Islet of Langerhans (tissue), 1 donor: Measurements from ENCODE around the gene PRR29.
"Not testable (repeated sequence)": the region's sequence is repeated elsewhere in the genome, so short reads cannot be mapped to it uniquely, and the experiment has no call there.

Experiments
- FAIRE-seq: peaks from one replicate; lab custom pipeline; 2011; peaks lifted over from hg19 to GRCh38; lab: Jason Lieb, UNC

The PRR29 gene

GRCh38 chr17:64015447-64015846 lies 17.3 kb downstream of the PRR29 start:
- no peak for FAIRE-seq

DNA sequence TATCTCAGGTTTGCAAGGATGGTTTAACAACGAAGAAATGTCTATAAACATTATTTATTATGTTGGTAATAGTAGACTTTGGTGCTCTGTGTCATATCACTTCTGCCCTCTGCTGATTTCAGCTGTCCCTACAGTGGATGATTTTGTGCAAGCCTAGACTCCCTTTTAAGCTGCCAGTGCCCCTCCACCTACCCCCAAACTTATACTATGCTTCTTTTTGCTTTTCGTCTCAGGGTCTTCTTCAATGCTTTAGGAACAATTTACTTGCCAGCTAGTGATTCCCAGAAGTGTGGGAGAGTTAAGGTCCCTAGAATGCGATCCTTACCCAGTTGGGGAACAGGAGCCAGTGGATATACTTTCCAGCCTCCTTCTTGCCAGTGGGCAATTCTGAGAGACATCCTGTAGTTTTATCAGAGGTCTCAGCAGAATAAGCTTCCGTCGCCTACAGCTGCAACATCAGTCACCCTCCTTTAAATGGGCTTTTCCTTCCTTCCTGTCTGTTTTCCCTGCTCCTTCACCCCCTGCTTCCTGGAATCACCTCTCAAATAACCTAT lies 18.2 kb downstream of the PRR29 start:
- FAIRE-seq: no peak

GRCh38 chr17:64016974-64017373 lies 18.8 kb downstream of the PRR29 start:
- FAIRE-seq: no peak

GRCh38 chr17:64017381-64017980 lies 19.3 kb downstream of the PRR29 start:
- no peak for FAIRE-seq

GRCh38 chr17:64019551-64019961 lies 21.4 kb downstream of the PRR29 start:
- not testable (repeated sequence) for FAIRE-seq

- no peak for FAIRE-seq
Measured at GRCh38 chr17:64020056-64020766, 22.1 kb downstream of the PRR29 start, which contains the start of gene ICAM2. Gene ICAM2, minus strand, starts transcription at chr17:64020633. Its CDS starts 13,942 bp downstream, at chr17:64006691.

DNA sequence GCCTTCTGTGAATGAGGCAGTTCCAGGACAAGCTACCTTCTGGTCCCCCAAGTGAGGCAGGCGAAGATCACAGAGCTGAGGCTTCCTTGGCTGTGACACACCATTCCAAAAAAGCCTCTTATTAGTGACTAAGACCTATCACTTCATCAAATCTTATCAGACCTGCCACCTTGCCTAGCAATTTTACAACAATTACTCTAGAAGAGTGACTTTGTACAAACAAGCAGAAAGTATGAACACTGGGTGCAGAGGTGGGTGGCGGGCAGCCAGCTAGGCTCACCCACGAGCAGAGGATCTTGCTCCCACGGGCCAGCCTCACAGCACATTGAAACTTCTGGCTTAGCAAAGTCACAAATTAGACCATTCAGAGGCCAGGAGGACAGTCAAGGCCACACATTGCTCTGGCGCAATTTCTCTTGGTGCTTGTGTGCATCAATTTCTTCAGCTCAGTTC lies 24.5 kb downstream of the PRR29 start:
- FAIRE-seq: no peak

DNA sequence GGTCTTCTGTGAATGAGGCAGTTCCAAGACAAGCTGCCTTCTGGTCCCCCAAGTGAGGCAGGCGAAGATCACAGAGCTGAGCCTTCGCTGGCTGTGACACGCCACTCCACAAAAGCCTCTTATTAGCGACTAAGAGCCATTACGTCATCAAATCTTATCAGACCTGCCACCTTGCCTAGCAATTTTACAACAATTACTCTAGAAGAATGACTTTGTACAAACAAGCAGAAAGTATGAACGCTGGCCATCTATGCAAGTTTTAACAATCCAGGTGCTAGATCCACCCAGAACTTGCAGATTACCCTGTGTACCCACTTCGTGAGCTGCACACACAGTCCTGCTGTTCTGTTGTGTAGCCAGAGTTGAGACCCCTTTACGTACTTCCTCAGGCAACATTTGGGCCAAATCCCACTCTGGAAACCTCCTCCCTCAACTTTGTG lies 26.1 kb downstream of the PRR29 start:
- no peak for FAIRE-seq

DNA sequence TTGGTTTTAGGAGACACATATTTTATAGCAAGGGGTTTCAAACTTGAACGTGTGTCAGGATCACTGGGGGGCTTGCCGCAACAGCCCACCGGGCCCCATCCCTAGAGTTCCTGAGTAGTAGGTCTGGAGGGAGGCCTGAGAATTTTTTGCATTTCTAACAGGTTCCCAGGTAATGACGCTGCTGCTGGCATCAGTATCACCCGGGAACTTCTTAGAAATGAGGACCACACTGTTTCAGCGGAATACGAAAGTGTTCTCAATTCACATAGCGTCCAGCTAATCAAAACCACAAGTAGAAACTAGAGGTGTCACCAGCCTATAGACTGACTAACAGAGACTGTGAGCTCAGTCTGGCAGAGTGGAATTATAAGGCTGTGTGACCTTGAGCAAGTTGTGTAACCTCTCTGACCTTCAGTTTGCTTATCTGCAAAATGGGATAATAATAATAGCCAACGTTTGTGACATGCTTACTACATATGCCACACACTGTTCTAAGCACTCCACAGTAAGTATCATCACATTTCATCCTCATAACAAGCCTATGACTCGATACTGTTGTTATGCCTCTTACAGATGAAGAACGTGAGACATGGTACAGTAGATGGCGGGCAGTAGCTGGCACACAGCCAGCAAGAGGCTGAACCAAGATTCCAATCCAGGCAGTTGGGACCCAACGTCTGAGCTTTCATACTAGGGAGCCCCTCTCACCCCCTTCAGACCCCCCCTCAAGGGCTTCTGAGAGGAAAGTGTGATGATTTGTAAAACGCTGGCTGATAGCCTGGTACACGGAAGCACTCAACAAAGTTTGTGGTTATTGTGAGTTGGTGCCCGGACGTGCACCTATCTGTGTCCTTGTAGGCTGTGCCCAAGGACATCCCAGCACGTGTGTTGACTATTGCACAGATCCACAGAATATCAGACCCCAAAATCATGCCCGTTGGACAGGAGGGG lies 26.9 kb downstream of the PRR29 start:
- no peak for FAIRE-seq

DNA sequence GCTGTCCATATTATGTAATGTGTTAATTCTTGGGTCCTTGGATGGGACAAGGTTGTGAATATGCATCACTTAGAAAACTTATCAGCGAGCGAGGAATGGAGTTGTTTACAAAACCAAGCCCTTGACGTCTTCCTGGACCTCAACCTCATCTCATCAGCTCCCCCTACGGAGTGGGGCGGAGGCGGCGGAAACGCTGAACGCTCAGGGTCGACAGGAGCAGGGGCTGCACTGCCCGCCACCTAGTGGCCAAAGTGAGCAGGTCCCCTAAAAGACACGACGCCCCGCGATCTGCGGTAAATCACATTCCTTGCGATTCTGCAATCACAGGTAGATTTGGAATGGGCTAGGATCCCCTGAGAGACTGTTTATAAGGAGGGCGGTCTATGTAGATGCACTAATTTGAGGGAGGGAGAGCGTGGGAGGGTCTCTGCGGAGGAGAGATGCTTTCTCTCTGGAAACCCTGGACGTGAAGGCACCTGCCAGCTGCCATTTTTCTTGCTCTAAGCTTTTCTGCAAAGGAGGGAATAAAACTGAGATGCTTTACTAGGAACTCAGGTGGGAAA lies 27.7 kb downstream of the PRR29 start:
- FAIRE-seq: no peak

GRCh38 chr17:64028874-64029464 lies 30.8 kb downstream of the PRR29 start:
- FAIRE-seq: no peak

- no peak for FAIRE-seq
Measured at GRCh38 chr17:64032081-64032480, 33.9 kb downstream of the PRR29 start.

DNA sequence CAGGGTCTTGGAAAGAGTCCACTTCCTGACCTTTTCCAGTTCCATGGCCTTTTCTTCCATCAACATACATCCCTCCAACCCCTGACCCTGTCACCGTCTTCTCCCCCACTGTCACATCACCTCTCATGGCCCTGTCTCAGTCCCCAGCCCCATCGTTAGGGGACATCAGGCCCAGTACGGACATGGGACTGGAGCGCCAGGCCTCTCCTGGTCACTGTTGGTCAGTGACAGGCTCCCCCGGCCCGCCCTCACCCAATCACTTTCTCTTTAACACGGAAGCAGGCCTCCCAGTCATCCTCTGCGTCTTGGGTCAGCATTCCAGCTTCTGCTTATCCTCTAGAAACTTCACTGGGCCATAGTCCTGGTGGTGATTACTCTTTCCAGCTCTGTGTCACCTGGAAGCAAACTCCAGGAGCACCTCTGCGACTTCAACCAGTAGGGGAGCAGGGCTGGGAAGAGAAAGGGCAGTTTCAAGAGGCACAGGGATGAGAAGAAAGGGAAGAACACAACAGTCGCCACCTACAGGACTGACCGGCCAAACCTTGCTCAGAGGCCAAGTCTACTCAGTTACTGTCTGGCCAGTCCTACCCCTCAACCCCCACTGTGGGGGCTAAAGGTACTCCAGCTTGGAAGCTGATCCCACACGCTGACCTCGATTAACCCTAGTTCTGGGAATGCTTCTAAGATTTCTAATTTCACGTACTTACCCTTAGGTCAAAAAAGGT lies 38.2 kb downstream of the PRR29 start:
- no peak for FAIRE-seq

- no peak for FAIRE-seq
Measured at GRCh38 chr17:64037180-64037579, 39.0 kb downstream of the PRR29 start.

GRCh38 chr17:64037802-64038201 lies 39.7 kb downstream of the PRR29 start:
- no peak for FAIRE-seq

GRCh38 chr17:64038331-64039105 lies 40.4 kb downstream of the PRR29 start:
- FAIRE-seq: no peak

DNA sequence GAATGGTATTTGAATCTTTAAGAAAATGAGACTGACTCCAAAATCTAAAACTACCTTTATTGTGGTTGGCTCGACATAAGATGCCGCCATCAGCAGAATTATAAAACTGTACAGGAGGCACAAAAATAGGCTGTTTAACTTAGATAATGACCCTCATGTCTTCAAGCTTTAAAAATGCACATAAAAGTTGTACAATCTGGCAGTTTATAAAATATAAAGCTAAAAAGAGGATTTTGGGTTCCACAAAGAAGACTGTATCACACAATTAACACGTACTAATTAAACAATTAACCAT lies 40.9 kb downstream of the PRR29 start:
- no peak for FAIRE-seq

- FAIRE-seq: no peak
Measured at GRCh38 chr17:64040206-64040605, 42.1 kb downstream of the PRR29 start.

DNA sequence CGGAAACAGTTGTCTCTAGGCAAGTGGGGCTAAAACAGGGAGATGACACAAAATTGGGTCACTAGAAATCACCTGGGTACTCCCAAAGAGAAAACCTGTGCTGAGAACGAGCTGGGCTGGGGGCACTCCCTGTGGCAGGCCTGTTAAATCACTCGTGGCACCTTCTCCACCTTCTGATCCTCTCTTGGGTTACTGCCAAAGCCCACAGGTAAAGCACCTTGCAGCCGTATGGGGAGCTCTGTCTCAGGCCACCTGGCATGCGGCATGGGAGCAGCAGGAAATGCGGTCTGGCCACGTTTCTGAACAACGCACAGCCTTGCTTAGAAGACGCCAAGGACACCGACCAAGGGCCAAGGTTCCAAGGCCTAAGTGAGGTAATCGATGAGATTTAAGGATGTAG lies 43.8 kb downstream of the PRR29 start:
- no peak for FAIRE-seq

DNA sequence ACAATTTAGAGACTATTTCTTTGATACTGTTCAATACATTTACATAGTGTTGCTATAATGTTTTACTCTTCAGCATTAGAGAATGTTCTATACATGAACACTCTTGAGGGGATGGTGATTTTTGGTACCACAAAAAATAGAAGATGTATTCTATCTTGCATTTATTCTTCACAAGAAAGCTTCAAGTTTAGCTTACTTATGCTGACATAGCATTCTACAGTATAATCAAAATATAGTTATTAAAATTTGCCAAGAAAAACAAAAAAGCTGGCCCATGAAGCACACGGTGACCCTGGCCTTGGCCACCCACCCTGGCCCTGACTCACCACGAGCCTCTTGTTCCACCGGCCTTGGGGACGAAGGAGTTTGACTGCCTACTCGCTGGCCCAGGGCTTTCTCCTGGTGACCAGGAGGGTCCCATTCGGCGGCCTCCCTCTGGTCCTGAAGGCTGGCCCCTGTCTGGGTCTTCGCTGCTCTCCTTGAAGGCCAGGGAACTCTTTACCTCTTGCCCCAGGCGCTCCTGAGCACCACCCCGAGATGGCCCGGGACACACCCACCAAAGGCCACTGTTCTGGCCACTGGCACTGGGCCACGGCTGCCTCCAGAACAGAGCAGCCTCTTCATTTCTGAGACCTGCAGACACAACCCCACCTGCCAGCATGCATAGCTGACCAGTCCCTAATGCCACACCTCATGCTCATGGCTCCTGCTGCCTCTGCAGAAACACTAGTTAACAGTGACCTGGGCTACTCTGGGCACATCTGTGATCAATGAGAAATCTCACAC lies 44.7 kb downstream of the PRR29 start:
- FAIRE-seq: no peak
